GM18499 (cell line): Measurements from ENCODE around the gene CCR2.
"Not testable (repeated sequence)": the region's sequence is repeated elsewhere in the genome, so short reads cannot be mapped to it uniquely, and the experiment has no call there.

Source experiments
- ATAC-seq: cut with Tn5 transposase; IDR thresholded peaks from one replicate; pipeline ENCODE4 v1.9.1; 2021; ENCODE audit warnings: moderate number of reproducible peaks; ENCODE audit not compliant: insufficient read depth, unreplicated experiment

CCR2 gene

GRCh38 chr3:46399557-46399956 is 45.6 kb downstream of the CCR2 start:
- no peak for ATAC-seq

DNA sequence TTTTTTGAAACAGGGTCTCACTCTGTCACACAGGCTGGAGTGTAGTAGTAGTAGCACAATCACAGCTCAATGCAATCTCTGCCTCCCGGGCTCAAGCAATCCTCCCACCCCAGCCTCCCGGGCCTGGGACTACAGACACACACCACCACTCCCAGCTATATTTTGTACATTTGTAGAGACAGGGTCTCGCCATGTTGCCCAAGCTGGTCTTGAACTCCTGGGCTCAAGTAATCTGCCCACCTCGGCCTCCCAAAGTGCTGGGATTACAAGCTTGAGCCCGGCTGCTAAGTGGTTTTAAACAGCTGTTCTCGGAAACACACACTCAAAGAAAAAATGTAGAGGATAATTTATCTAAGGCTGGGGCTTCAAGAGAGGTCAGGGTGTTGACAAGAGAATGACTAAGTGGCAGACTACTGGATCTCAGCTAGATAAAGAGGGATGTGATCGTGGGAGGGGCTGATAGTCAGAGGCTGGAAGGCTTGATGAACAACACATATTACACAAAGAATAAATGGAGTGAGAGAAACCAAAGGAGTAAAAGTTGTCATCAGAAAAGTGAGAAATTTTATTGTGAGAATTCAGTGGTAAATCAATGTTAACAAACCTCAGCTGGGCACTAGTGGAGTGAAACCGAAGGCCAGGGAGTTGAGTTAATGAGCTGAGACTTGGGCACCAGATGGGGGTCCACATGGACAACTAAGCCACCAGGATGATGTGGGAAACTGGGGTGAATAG is 46.3 kb downstream of the CCR2 start:
- no peak for ATAC-seq

DNA sequence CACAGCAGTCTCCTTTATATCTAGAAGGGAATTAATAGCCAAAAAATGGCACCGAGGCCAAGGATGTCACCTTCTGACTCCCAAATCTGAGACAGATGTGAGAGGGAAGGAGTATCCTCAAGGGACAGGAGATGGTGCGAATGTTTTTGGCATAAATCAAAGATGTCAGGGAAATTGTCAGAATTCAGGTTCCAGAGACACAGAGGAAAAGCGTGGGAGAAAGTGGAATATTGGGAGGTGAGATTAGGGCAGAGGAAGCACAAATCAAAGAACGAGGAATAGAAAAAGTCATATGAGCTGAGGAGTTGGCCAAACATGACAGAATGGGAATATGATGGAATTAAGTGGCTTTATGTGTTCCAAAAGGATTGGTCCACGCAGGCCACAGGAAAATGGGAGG is 46.9 kb downstream of the CCR2 start:
- ATAC-seq: no peak

- no peak for ATAC-seq
Measured at GRCh38 chr3:46401579-46401978, 47.7 kb downstream of the CCR2 start.

GRCh38 chr3:46402902-46403301 is 49.0 kb downstream of the CCR2 start:
- not testable (repeated sequence) for ATAC-seq

DNA sequence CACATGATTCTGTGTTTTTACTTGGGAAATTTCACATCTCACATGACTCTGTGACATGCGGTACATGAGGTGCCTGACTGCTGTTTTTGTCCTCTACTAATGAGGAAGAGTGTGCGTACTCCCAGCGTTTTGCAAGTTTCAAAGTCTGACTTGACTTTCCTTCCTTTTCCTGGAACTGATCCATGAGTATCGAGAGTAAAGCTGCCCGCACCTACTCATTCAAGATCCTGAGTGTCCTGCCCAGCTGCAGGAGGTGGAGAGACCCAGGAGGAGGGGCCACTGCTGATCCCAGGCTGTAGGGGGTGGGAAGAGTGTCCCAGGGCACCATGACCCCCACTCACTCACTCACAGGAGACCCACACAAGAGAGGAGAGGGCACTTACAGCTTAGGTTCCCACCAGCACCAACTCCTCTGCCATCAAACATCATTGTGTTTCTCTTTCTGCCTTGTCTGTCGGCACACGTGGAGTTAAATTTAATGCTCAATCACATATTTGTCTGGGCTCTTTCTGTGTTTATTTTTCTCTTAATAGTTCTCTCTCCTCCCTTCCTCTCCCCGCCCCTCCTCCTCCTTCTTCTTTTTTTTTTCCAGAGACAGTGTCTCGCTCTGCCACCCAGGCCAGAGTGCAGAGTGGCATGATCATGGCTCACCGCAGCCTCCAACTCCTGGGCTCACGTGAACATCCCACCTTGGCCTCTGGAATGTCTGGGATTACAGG is 51.5 kb downstream of the CCR2 start:
- no peak for ATAC-seq

DNA sequence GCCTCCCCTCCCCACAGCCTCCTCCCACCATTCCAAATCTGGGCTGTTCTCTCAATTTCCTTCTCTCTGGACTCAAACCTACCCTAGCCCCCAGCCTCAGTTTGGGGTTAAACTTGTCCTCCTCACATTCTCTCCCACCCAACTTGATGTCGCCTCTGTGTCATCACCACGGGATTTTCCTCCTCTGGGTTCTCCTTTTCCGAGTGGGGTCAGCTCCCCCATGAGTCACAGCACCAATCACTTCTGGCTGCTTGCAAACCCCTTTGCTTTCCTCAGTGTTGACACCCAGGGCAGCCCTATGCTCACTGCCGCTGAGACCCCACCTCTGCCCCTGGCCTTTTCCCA is 52.5 kb downstream of the CCR2 start:
- no peak for ATAC-seq

- no peak for ATAC-seq
Measured at GRCh38 chr3:46406788-46407611, 53.1 kb downstream of the CCR2 start, which contains the start of the genes CCR5AS and CCRL2. TSS of gene CCR5AS (minus strand) at chr3:46407066. TSS of gene CCRL2 (plus strand) at chr3:46407259. CDS start at chr3:46408080, 821 bp downstream.

DNA sequence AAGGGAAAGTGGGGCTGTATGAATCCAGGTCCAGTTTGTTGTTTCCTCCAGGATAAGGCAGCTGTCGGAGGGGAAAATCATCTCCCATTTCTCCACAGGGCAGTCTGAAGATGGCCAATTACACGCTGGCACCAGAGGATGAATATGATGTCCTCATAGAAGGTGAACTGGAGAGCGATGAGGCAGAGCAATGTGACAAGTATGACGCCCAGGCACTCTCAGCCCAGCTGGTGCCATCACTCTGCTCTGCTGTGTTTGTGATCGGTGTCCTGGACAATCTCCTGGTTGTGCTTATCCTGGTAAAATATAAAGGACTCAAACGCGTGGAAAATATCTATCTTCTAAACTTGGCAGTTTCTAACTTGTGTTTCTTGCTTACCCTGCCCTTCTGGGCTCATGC is 54.1 kb downstream of the CCR2 start:
- no peak for ATAC-seq

DNA sequence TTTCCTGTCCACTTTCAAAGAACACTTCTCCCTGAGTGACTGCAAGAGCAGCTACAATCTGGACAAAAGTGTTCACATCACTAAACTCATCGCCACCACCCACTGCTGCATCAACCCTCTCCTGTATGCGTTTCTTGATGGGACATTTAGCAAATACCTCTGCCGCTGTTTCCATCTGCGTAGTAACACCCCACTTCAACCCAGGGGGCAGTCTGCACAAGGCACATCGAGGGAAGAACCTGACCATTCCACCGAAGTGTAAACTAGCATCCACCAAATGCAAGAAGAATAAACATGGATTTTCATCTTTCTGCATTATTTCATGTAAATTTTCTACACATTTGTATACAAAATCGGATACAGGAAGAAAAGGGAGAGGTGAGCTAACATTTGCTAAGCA is 54.9 kb downstream of the CCR2 start:
- ATAC-seq: no peak

DNA sequence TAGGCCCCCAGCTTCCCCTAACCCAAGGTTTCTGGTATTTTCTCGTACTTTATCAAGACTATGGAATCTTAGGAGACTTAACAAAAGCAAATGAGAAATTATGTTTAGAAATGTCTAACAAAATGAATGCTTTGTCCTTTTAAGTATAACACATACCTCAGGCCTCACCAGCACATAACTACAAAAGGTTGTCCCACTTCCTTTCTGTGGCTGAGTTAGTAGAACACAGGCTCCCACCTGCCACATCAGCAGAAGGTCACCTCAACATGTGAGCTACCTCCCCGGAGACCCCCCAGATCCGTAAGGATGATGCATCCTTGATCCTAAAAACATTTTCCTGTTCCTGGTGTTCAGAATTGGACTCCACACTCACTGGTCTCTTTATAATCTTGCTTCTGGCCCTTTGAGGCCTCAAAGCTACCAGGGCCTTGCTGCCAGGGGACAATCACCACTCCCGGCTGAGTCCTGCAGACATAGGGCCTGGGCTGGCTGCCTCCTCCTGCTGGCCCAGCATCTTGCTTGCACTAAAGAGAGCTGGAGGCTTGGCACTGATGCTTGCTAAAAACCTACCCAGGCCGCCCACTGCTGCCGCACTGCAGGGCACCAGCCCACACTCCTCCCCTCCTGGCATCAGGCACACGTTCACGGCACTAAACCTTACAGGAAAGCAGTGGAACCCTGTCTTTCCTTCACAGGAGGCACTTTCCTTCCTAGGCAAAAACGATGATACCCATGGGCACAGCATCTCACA is 56.0 kb downstream of the CCR2 start:
- no peak for ATAC-seq
